ENCODE results near the gene HES6. TPM values are rescaled to one million over a fixed set of nuclear protein-coding genes. Genes with fewer than 3 reads are reported as not detected.

HES6 gene
- polyA plus RNA-seq, 1 donor (not counting 4 experiments of a cell fraction or from before 2014, with no cell fraction given) = 0.80 TPM

DNA sequence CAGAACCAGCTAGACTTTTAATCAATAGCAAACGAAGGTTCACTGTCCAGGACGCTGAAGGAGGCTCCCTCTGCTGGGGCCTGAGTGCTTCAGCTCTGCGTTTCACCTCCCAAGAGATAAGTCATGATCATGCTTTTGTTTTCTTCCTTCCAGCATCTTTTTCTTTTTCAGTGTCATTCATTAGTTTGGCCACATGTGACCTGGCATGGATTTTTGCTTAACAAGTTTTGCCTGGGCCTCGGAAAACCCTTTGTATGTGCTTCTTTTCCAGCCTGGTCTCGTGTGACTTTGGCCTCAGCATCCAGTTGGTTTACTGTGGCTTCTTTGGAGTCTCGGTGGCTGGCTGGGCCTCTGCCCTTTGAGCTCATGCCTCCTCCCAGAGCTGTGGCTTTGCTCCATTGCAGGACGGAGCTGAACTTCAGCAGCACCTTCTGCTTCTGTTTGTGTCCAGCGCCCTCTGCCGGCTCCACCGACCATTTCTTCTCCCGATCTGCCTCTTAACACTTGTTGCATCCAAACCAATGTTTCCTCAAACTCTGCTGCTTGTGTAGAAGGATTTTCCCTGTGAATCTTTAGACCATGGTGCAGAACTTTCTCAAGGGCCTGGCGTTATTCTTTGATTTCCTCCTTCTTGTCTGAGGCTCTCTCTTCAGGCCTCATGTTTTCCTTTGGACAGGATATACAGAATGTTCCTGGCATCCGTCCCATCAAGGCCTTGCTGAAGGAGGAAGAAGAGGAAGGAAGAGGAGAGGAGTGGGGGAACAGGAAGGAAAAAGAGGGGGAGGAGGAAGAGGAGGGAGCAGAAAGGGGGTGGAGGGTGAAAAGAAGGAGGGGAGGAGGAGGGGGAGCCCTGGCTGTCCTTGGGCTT, 23.6 kb upstream of the HES6 start:
- no peak overlapping the region for H3K4me3 ChIP-seq (ENCODE audit: control insufficient read depth in 2 of 3, extremely low read depth in 1 of 3, insufficient read depth in 2 of 3, low read depth in 1 of 3, low read length in 3 of 3)
- no peak overlapping the region for H3K4me2 ChIP-seq (ENCODE audit: control insufficient read depth, extremely low read depth, insufficient read depth, low read depth, low read length)
- no peak overlapping the region for H2AFZ ChIP-seq (ENCODE audit: control insufficient read depth, low read length)
- no peaks in the 10 kb centered on the region for H4K20me1 ChIP-seq (ENCODE audit: control insufficient read depth, extremely low read depth, insufficient read depth, low read length)
- H3K9me1 ChIP-seq (ENCODE audit: control insufficient read depth, extremely low read depth, insufficient read depth, low read length) = no peaks in the 10 kb centered on the region
- no peaks in the 10 kb centered on the region for H3K9me3 ChIP-seq (ENCODE audit: control insufficient read depth, low read depth, low read length)
- no peaks in the 10 kb centered on the region for H3K27me3 ChIP-seq (ENCODE audit: control insufficient read depth, extremely low read depth, insufficient read depth, low read length)
- H3K9ac ChIP-seq (ENCODE audit: control insufficient read depth, extremely low read depth, insufficient read depth, low read length) = no peak overlapping the region
- peaks cover 0 to 10% of the 10 kb centered on the region in 2 experiments for H3K36me3 ChIP-seq (ENCODE audit: control insufficient read depth in 2 of 2, extremely low read depth in 1 of 2, insufficient read depth in 2 of 2, low read length in 2 of 2)
- H3K4me1 ChIP-seq (ENCODE audit: control insufficient read depth, extremely low read depth, insufficient read depth, low read length) = peaks cover 19% of the 10 kb centered on the region
- TF ChIP-seq CTCF (optimal IDR thresholded peaks at IDR 0.05 in 1 of 3, IDR thresholded peaks at IDR 0.05 in 1 of 3, conservative IDR thresholded peaks at IDR 0.05 in 1 of 3; ENCODE audit: extremely low read depth in 1 of 3, insufficient read depth in 2 of 3, low read length in 3 of 3) (peak; percentile 76 to 93 (median 80)), EZH2 (IDR thresholded peaks at IDR 0.05; ENCODE audit: low read length) (no peak)
- H3K79me2 ChIP-seq (ENCODE audit: control insufficient read depth, insufficient read depth, low read length) = no peaks in the 10 kb centered on the region
- DNase-seq (ENCODE audit: low read depth, low spot score) = peak; percentile 52
- dilution Hi-C loops (cut with MboI; ENCODE audit: extremely low pct_ligation_motif_present, low sequenced_read_pairs) = no loop called here
- FAIRE-seq = peak; percentile 89
- H3K27ac ChIP-seq (ENCODE audit: control insufficient read depth, insufficient read depth, low read length) = no peak overlapping the region

GRCh38 chr2:238262496-238263122, 22.8 kb upstream of the HES6 start:
- Histone ChIP-seq H2AFZ (ENCODE audit: control insufficient read depth, low read length) (no peak overlapping the region), H3K79me2 (ENCODE audit: control insufficient read depth, insufficient read depth, low read length) (no peaks in the 10 kb centered on the region), H3K4me2 (ENCODE audit: control insufficient read depth, extremely low read depth, insufficient read depth, low read depth, low read length) (no peak overlapping the region), H3K4me3 (ENCODE audit: control insufficient read depth in 2 of 3, extremely low read depth in 1 of 3, insufficient read depth in 2 of 3, low read depth in 1 of 3, low read length in 3 of 3) (no peak overlapping the region), H3K27ac (ENCODE audit: control insufficient read depth, insufficient read depth, low read length) (no peak overlapping the region), H3K9me1 (ENCODE audit: control insufficient read depth, extremely low read depth, insufficient read depth, low read length) (no peaks in the 10 kb centered on the region), H3K4me1 (ENCODE audit: control insufficient read depth, extremely low read depth, insufficient read depth, low read length) (peaks cover 13% of the 10 kb centered on the region), H3K9ac (ENCODE audit: control insufficient read depth, extremely low read depth, insufficient read depth, low read length) (no peak overlapping the region), H4K20me1 (ENCODE audit: control insufficient read depth, extremely low read depth, insufficient read depth, low read length) (no peaks in the 10 kb centered on the region), H3K27me3 (ENCODE audit: control insufficient read depth, extremely low read depth, insufficient read depth, low read length) (no peaks in the 10 kb centered on the region), H3K9me3 (ENCODE audit: control insufficient read depth, low read depth, low read length) (no peaks in the 10 kb centered on the region), H3K36me3 (ENCODE audit: control insufficient read depth in 2 of 2, extremely low read depth in 1 of 2, insufficient read depth in 2 of 2, low read length in 2 of 2) (peaks cover 0 to 13% of the 10 kb centered on the region in 2 experiments)
- no peak for TF ChIP-seq CTCF (optimal IDR thresholded peaks at IDR 0.05 in 1 of 3, IDR thresholded peaks at IDR 0.05 in 1 of 3, conservative IDR thresholded peaks at IDR 0.05 in 1 of 3; ENCODE audit: extremely low read depth in 1 of 3, insufficient read depth in 2 of 3, low read length in 3 of 3)
- no peak for TF ChIP-seq EZH2 (IDR thresholded peaks at IDR 0.05; ENCODE audit: low read length)
- DNase-seq (ENCODE audit: low read depth, low spot score) = no peak
- dilution Hi-C loops (cut with MboI; ENCODE audit: extremely low pct_ligation_motif_present, low sequenced_read_pairs) = no loop called here
- no peak for FAIRE-seq

All from keratinocyte (primary cell).